ENCODE measurements around the gene CYP2U1. TPM values are rescaled to one million over a fixed set of nuclear protein-coding genes. Genes with fewer than 3 reads are reported as not detected.

The CYP2U1 gene
- total and polyA plus RNA-seq, 2 of the 8 experiments (the other 6 are each of a cell fraction or from before 2014, with no cell fraction given): 3.1 to 5.0 TPM

DNA sequence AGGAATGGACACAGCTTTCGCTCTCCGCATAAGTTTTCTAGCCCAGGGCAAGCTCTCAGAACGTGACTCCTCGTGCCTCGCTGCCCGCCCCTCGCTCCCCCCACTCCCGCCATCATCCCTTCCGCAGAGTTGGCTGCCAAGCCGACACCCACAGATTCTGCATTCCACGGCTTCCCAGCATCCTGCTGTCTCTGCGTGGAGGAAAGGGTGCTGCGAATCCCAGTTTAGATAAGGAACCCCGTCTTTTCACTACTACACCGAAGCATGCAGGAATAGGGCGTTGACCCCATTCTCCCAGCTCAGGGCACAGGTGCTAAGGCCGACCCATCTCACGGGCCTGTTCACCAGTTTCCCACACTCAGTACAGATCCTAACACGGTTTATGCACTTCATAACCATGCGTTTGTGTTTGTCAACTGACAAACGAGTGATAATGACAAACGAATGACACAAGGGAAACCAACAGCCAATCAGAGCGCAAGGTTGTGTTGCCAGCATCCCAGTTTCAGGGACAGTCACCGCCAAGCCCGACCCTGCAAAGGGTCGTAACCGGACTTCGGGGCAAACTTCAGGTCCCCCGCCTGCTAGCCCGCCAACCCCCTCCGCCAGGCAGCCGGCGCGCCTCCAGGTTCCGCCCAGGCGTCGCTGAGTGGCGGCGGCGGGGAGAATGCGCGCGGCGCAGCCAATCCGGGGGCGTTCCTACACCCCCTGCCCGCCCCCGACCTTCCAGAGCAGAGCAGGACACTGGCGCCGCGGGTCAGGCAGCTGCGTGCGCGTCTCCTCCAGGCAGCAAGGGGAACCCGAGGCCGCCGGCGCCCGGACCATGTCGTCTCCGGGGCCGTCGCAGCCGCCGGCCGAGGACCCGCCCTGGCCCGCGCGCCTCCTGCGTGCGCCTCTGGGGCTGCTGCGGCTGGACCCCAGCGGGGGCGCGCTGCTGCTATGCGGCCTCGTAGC, at the start of gene CYP2U1 (continued):
- TF ChIP-seq SAP30 (IDR thresholded peaks at IDR 0.05; ENCODE audit: insufficient read depth, insufficient replicate concordance, low read length): no peak
- no peak for TF ChIP-seq EP300 (IDR thresholded peaks at IDR 0.05; ENCODE audit: borderline replicate concordance in 1 of 2, low read depth in 2 of 2, low read length in 2 of 2)

All from H1 (cell line).